T follicular helper cell (primary cell): ENCODE results near the gene LDLRAD3.

Source experiments
- DNase-seq: peaks from one replicate; pipeline ENCODE4 v3.0.0-alpha.2; 2020; ENCODE audit warnings: low read depth

Gene LDLRAD3

GRCh38 chr11:36048496-36049247 lies 104.8 kb downstream of the LDLRAD3 start:
- no peak for DNase-seq

GRCh38 chr11:36051235-36052144 lies 107.6 kb downstream of the LDLRAD3 start:
- DNase-seq = no peak

GRCh38 chr11:36053281-36053680 lies 109.4 kb downstream of the LDLRAD3 start:
- no peak for DNase-seq

- DNase-seq = no peak
These were observed 110.0 kb downstream of the LDLRAD3 start for GRCh38 chr11:36053862-36054261.

- no peak for DNase-seq
These were observed 110.8 kb downstream of the LDLRAD3 start for GRCh38 chr11:36054628-36055027.

- DNase-seq = no peak
These were observed 112.4 kb downstream of the LDLRAD3 start for GRCh38 chr11:36056160-36056751.

GRCh38 chr11:36057379-36058042 lies 113.6 kb downstream of the LDLRAD3 start:
- DNase-seq = no peak

GRCh38 chr11:36059660-36060059 lies 115.8 kb downstream of the LDLRAD3 start:
- no peak for DNase-seq

GRCh38 chr11:36060926-36061325 lies 117.1 kb downstream of the LDLRAD3 start:
- DNase-seq = no peak

GRCh38 chr11:36061471-36061870 lies 117.6 kb downstream of the LDLRAD3 start:
- DNase-seq = no peak

GRCh38 chr11:36062796-36063365 lies 119.0 kb downstream of the LDLRAD3 start:
- DNase-seq = no peak

- DNase-seq = no peak
These were observed 121.6 kb downstream of the LDLRAD3 start for GRCh38 chr11:36065436-36065835.

GRCh38 chr11:36066891-36067290 lies 123.0 kb downstream of the LDLRAD3 start:
- no peak for DNase-seq

- no peak for DNase-seq
These were observed 125.8 kb downstream of the LDLRAD3 start for GRCh38 chr11:36069576-36070212.

- no peak for DNase-seq
These were observed 126.5 kb downstream of the LDLRAD3 start for GRCh38 chr11:36070213-36070953.

- no peak for DNase-seq
These were observed 127.1 kb downstream of the LDLRAD3 start for GRCh38 chr11:36070954-36071330.

GRCh38 chr11:36071917-36072500 lies 128.1 kb downstream of the LDLRAD3 start:
- no peak for DNase-seq

GRCh38 chr11:36073411-36074203 lies 129.7 kb downstream of the LDLRAD3 start:
- no peak for DNase-seq

- DNase-seq = no peak
These were observed 131.1 kb downstream of the LDLRAD3 start for GRCh38 chr11:36074941-36075431.
